HepG2 (cell line): Measurements from ENCODE around the gene HHIPL1. TPM values are rescaled to one million over a fixed set of nuclear protein-coding genes. Genes with fewer than 3 reads are reported as not detected.
A peak's percentile ranks its signal among the peaks of the same experiment; 100 is the strongest.

Source experiments
- AGO2 ChIP-seq: fragments of 200-400 bp; formaldehyde crosslinking; optimal IDR thresholded peaks from 2 replicates; pipeline ENCODE3; 2017; ENCODE audit warnings: mild to moderate bottlenecking, low read depth, low read length, moderate library complexity
- CREM ChIP-seq, 2 experiments: sonication (generic) in 1 of 2; formaldehyde crosslinking in 1 of 2; IDR thresholded peaks; 2 replicates each; pipeline versions ENCODE4 v1.4.0 to v1.6.1; 2016 to 2020; ENCODE audit warnings: antibody characterized with exemption in 1 of 2, mild to moderate bottlenecking in 1 of 2, missing genetic modification reagents in 1 of 2
- HCFC1 ChIP-seq: fragments of 150-350 bp; IDR thresholded peaks from 2 replicates; pipeline ENCODE4 v1.6.1; 2014; ENCODE audit warnings: low read depth, low read length
- HNRNPK ChIP-seq: fragments of 200-400 bp; formaldehyde crosslinking; IDR thresholded peaks from 2 replicates; pipeline ENCODE4 v1.6.1; 2018; ENCODE audit warnings: low read length, low read depth, moderate library complexity, mild to moderate bottlenecking; ENCODE audit not compliant: poor library complexity, severe bottlenecking
- SMC3 ChIP-seq: IDR thresholded peaks from 2 replicates; pipeline ENCODE4 v1.6.1; 2011; ENCODE audit warnings: low read length, improper control_type of control experiment
- ZHX2 ChIP-seq, 2 experiments: sonication (generic) in 1 of 2; formaldehyde crosslinking in 1 of 2; IDR thresholded peaks; 2 replicates each; pipeline versions ENCODE4 v1.6.1 to v1.9.0; 2014 to 2022; ENCODE audit warnings: antibody characterized with exemption in 1 of 2, borderline replicate concordance in 1 of 2, inconsistent platforms in 1 of 2, low read depth in 1 of 2, missing genetic modification reagents in 1 of 2
- ZNF607 ChIP-seq: sonication (generic); formaldehyde crosslinking; IDR thresholded peaks from 2 replicates; pipeline ENCODE4 v1.5.1; 2020; ENCODE audit warnings: missing genetic modification reagents, mild to moderate bottlenecking, borderline replicate concordance
- polyA plus RNA-seq, 8 experiments: library from polyadenylated mRNA; depleted of rRNA in 3 of 8; stranded (reverse) in 7 of 8; unstranded in 1 of 8; fragments of >200 nt; fragmentation: Illumina TruSeq in 4 of 8; extraction: Trizol in 4 of 8; gene quantifications; 2 replicates each; pipeline versions ENCODE4 v1.2.1 to v1.2.3, GENCODE V29; 2011 to 2016; ENCODE audit warnings: low read depth in 4 of 8, missing spikeins in 1 of 8, mixed read lengths in 1 of 8; ENCODE audit not compliant: insufficient read depth in 1 of 8
- total RNA-seq, 5 experiments: library from RNA; depleted of rRNA; stranded (reverse); fragments of >200 nt; fragmentation: Illumina TruSeq; extraction: Trizol; gene quantifications; 2 replicates each; pipeline ENCODE4 v1.2.3, GENCODE V29; 2016; ENCODE audit warnings: low read depth in 1 of 5
- TF ChIP-seq, protein P1 (sequence below): sonication (generic); formaldehyde crosslinking; IDR thresholded peaks from 2 replicates; pipeline ENCODE4 v1.5.0; 2020; ENCODE audit warnings: mild to moderate bottlenecking, missing genetic modification reagents
- TF ChIP-seq, protein P2 (sequence below): sonication (generic); formaldehyde crosslinking; IDR thresholded peaks from 2 replicates; pipeline ENCODE4 v1.4.0; 2020; ENCODE audit warnings: missing genetic modification reagents
- TF ChIP-seq, protein P3 (sequence below): sonication (generic); formaldehyde crosslinking; conservative IDR thresholded peaks from 2 replicates; pipeline ENCODE4 v1.4.0; 2020; ENCODE audit warnings: missing genetic modification reagents

Gene HHIPL1
- total and polyA plus RNA-seq, 2 of the 13 experiments (the other 11 are each of a cell fraction or from before 2014, with no cell fraction given): not detected

DNA sequence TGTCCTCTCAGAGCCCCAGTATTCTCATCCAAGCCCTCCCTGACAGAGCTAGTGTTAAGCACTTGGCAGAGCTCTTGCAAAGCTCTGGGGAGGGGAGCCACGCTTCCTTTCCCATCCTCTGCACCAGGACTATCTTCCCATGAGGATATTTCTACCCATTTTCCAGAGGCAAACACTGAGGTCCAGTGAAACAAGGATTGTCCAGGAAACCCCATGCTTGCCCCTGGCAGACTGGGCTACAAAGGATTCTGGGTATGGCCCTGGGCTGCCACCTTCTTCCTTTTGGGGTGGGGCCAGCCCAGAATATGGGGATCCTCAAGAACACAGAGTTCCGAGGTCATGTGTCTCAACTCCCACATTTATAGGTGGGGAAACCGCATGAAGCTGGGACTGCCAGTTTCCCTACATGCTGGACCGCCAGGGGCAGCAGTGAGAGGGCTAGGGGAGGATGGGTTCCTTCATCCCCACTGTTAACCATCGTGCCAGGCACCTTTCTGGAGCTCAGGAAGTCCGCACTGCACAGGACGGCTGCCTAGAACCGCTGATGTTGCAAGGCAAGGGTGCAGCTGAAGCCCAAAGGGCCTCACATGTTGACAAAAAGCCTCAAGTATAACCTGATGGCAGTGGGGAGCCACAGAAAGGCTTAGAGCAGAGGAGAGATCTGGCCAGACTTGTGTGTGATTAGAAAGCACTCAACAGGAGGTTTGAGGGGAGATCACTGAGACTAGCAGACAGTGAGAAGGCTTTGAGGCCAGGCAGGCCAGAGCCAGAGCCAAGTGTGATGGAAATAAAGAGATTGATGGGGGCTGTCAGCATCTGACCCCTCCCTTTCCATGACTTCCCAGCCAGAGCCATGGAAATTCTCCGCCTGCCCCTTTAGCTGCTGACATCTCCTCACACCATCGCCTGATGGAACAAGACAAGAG is 35.4 kb upstream of the HHIPL1 start (continued):
- TF ChIP-seq, protein P1, sequence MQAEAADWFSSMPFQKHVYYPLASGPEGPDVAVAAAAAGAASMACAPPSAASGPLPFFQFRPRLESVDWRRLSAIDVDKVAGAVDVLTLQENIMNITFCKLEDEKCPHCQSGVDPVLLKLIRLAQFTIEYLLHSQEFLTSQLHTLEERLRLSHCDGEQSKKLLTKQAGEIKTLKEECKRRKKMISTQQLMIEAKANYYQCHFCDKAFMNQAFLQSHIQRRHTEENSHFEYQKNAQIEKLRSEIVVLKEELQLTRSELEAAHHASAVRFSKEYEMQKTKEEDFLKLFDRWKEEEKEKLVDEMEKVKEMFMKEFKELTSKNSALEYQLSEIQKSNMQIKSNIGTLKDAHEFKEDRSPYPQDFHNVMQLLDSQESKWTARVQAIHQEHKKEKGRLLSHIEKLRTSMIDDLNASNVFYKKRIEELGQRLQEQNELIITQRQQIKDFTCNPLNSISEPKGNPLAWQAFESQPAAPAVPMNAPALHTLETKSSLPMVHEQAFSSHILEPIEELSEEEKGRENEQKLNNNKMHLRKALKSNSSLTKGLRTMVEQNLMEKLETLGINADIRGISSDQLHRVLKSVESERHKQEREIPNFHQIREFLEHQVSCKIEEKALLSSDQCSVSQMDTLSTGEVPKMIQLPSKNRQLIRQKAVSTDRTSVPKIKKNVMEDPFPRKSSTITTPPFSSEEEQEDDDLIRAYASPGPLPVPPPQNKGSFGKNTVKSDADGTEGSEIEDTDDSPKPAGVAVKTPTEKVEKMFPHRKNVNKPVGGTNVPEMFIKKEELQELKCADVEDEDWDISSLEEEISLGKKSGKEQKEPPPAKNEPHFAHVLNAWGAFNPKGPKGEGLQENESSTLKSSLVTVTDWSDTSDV (CRISPR knock-in tag): no peak
- TF ChIP-seq SMC3 (peak; percentile 55), HNRNPK (no peak), AGO2 (no peak), ZHX2 (IDR thresholded peaks at IDR 0.05; ENCODE audit: low read depth) (no peak), ZHX2 (CRISPR knock-in tag; IDR thresholded peaks at IDR 0.05; ENCODE audit: borderline replicate concordance) (no peak), CREM (IDR thresholded peaks at IDR 0.05) (no peak), CREM (CRISPR knock-in tag; IDR thresholded peaks at IDR 0.05) (no peak), HCFC1 (no peak), ZNF607 (CRISPR knock-in tag) (no peak)
- TF ChIP-seq, protein P2, sequence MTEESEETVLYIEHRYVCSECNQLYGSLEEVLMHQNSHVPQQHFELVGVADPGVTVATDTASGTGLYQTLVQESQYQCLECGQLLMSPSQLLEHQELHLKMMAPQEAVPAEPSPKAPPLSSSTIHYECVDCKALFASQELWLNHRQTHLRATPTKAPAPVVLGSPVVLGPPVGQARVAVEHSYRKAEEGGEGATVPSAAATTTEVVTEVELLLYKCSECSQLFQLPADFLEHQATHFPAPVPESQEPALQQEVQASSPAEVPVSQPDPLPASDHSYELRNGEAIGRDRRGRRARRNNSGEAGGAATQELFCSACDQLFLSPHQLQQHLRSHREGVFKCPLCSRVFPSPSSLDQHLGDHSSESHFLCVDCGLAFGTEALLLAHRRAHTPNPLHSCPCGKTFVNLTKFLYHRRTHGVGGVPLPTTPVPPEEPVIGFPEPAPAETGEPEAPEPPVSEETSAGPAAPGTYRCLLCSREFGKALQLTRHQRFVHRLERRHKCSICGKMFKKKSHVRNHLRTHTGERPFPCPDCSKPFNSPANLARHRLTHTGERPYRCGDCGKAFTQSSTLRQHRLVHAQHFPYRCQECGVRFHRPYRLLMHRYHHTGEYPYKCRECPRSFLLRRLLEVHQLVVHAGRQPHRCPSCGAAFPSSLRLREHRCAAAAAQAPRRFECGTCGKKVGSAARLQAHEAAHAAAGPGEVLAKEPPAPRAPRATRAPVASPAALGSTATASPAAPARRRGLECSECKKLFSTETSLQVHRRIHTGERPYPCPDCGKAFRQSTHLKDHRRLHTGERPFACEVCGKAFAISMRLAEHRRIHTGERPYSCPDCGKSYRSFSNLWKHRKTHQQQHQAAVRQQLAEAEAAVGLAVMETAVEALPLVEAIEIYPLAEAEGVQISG: 0 out of 2 replicates have a peak, but pooled peaks have one; percentile 17
- TF ChIP-seq, protein P3, sequence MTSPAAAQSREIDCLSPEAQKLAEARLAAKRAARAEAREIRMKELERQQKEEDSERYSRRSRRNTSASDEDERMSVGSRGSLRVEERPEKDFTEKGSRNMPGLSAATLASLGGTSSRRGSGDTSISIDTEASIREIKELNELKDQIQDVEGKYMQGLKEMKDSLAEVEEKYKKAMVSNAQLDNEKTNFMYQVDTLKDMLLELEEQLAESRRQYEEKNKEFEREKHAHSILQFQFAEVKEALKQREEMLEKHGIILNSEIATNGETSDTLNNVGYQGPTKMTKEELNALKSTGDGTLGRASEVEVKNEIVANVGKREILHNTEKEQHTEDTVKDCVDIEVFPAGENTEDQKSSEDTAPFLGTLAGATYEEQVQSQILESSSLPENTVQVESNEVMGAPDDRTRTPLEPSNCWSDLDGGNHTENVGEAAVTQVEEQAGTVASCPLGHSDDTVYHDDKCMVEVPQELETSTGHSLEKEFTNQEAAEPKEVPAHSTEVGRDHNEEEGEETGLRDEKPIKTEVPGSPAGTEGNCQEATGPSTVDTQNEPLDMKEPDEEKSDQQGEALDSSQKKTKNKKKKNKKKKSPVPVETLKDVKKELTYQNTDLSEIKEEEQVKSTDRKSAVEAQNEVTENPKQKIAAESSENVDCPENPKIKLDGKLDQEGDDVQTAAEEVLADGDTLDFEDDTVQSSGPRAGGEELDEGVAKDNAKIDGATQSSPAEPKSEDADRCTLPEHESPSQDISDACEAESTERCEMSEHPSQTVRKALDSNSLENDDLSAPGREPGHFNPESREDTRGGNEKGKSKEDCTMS (CRISPR knock-in tag): no peak
